ENCODE data around the gene ZNF646. TPM values are rescaled to one million over a fixed set of nuclear protein-coding genes. Genes with fewer than 3 reads are reported as not detected.

The ZNF646 gene
- total and polyA plus RNA-seq, 2 donors (not counting 3 experiments of a cell fraction or from before 2014, with no cell fraction given), result 4.1 to 15.9 TPM

- BruUV-seq (replicated peaks), result TSS peak; percentile 16
These were observed 37.8 kb downstream of the ZNF646 start for GRCh38 chr16:31111881-31112466.

More at GRCh38 chr16:31111881-31112466, 37.8 kb downstream of the ZNF646 start:
- Histone ChIP-seq H3K36me3 (ENCODE audit: control insufficient read depth in 2 of 2, extremely low read depth in 1 of 2, insufficient read depth in 2 of 2, low read length in 2 of 2) (peaks cover 10 to 31% of the 10 kb centered on the region in 2 experiments), H3K27me3 (ENCODE audit: control insufficient read depth in 2 of 2, insufficient read depth in 2 of 2, low read length in 2 of 2) (no peaks in the 10 kb centered on the region), H3K4me3 (replicated peaks in 1 of 3; ENCODE audit: insufficient read depth in 1 of 3, low read depth in 1 of 3, low read length in 3 of 3) (no peak overlapping the region), H4K20me1 (replicated peaks; ENCODE audit: control insufficient read depth, extremely low read depth, insufficient read depth, low read length) (no peaks in the 10 kb centered on the region), H3K4me1 (ENCODE audit: control insufficient read depth, extremely low read depth, insufficient read depth, low read length) (peaks cover 12% of the 10 kb centered on the region), H3K9ac (replicated peaks; ENCODE audit: extremely low read depth, insufficient read depth, low read length) (no peak overlapping the region), H3K27ac (ENCODE audit: insufficient read depth, low read depth, low read length) (no peak overlapping the region), H3K9me3 (replicated peaks; ENCODE audit: control insufficient read depth, insufficient read depth, low read length) (no peaks in the 10 kb centered on the region), H3K79me2 (ENCODE audit: control insufficient read depth, insufficient read depth, low read length) (peaks cover 11% of the 10 kb centered on the region), H3K9me1 (replicated peaks; ENCODE audit: control insufficient read depth, extremely low read depth, insufficient read depth, low read length) (no peaks in the 10 kb centered on the region), H2AFZ (ENCODE audit: low read depth, low read length) (no peak overlapping the region), H3K4me2 (ENCODE audit: insufficient read depth, low read length) (no peak overlapping the region)
- dilution Hi-C loops (cut with MboI; ENCODE audit: extremely low pct_ligation_motif_present, low sequenced_read_pairs) (no loop called here), intact Hi-C loops (cut with micrococcal nuclease) (no loop called here)
- POLR2A ChIA-PET, result no interaction called here
- FAIRE-seq, result no peak
- DNase-seq (ENCODE audit: low read depth, low spot score), result no peak
- CTCF ChIA-PET, result no interaction called here
- TF ChIP-seq JUN (IDR thresholded peaks at IDR 0.05; ENCODE audit: borderline replicate concordance, insufficient read depth, insufficient read length, low read depth), result no peak
- no peak for TF ChIP-seq EZH2 (IDR thresholded peaks at IDR 0.05; ENCODE audit: borderline replicate concordance, low read depth, low read length, severe bottlenecking)
- TF ChIP-seq FOS (IDR thresholded peaks at IDR 0.05; ENCODE audit: borderline replicate concordance, insufficient read depth, low read length), result no peak
- no peak for TF ChIP-seq GATA2 (IDR thresholded peaks at IDR 0.05; ENCODE audit: insufficient read depth, insufficient read length, low read depth, low read length)
- no peak for TF ChIP-seq MYC (IDR thresholded peaks at IDR 0.05; ENCODE audit: low read depth, low read length)
- TF ChIP-seq CTCF (IDR thresholded peaks at IDR 0.05; ENCODE audit: extremely low read depth in 1 of 2, insufficient read depth in 1 of 2, low read depth in 1 of 2, low read length in 2 of 2), result no peak
- no peak for TF ChIP-seq POLR2AphosphoS5 (IDR thresholded peaks at IDR 0.05; ENCODE audit: insufficient read depth, low read depth, low read length)
- TF ChIP-seq POLR2A (IDR thresholded peaks at IDR 0.05; ENCODE audit: low read depth, low read length), result no peak
- no peak for TF ChIP-seq MAX (IDR thresholded peaks at IDR 0.05; ENCODE audit: insufficient read depth, insufficient read length)

All from endothelial cell of umbilical vein (primary cell).